Measurements from ENCODE around the gene COX6B1.

COX6B1 gene

DNA sequence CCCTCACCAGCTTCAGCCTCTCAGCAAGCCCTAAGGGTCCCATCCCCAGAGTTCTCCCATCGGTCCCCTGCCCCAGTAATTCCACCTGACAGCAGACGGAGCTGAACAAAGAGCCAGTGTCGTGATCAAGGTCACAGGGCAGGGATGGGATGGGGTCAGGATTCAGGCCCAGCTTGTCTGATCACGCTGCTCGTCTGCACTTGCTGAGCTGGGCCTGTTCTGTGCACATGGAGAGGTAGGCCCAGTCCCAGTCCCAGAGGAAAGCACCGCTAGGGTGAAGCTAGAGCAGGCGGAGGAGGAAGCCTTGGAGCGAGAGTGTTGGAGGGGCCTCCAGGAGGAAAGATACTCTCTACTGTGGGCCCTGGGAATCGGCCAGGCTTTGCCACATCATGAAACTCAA, 26.4 kb upstream of the COX6B1 start:
- Histone ChIP-seq H3K27ac (ENCODE audit: extremely low read depth, low read depth, low read length) (no peak overlapping the region), H3K36me3 (ENCODE audit: control insufficient read depth in 2 of 2, insufficient read depth in 1 of 2, low read length in 2 of 2) (peaks cover 69 to 97% of the 10 kb centered on the region in 2 experiments), H3K9me3 (ENCODE audit: control insufficient read depth, insufficient read depth, low read depth, low read length) (no peaks in the 10 kb centered on the region), H3K4me3 (ENCODE audit: low read depth, low read length) (no peak overlapping the region), H3K4me1 (ENCODE audit: control insufficient read depth, insufficient read depth, low read length) (no peaks in the 10 kb centered on the region)
- ChIA-PET CTCF (interaction anchor here (0.7 kb wide), 1 partner anchor 269 kb away, joined by 3 read pairs; no protein-coding TSS in a partner anchor), POLR2A (interaction anchor here (4.1 kb wide), 1 partner anchor 10 kb away, joined by 25 read pairs; the partner anchor contains the start of gene HAUS5)
- TF ChIP-seq ZNF121 (tag by site-specific recombination; IDR thresholded peaks at IDR 0.05) (no peak), ZNF266 (tag by site-specific recombination; IDR thresholded peaks at IDR 0.05; ENCODE audit: low read depth) (no peak), ZNF473 (tag by site-specific recombination; IDR thresholded peaks at IDR 0.05) (no peak), ZNF843 (tag by site-specific recombination; IDR thresholded peaks at IDR 0.05) (no peak)
- TF ChIP-seq, protein P1, sequence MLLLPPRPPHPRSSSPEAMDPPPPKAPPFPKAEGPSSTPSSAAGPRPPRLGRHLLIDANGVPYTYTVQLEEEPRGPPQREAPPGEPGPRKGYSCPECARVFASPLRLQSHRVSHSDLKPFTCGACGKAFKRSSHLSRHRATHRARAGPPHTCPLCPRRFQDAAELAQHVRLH (tag by site-specific recombination; IDR thresholded peaks at IDR 0.05) = no peak
- TF ChIP-seq, protein P2, sequence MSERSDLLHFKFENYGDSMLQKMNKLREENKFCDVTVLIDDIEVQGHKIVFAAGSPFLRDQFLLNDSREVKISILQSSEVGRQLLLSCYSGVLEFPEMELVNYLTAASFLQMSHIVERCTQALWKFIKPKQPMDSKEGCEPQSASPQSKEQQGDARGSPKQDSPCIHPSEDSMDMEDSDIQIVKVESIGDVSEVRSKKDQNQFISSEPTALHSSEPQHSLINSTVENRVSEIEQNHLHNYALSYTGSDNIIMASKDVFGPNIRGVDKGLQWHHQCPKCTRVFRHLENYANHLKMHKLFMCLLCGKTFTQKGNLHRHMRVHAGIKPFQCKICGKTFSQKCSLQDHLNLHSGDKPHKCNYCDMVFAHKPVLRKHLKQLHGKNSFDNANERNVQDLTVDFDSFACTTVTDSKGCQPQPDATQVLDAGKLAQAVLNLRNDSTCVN (tag by site-specific recombination; optimal IDR thresholded peaks at IDR 0.05) = no peak
- TF ChIP-seq, protein P3, sequence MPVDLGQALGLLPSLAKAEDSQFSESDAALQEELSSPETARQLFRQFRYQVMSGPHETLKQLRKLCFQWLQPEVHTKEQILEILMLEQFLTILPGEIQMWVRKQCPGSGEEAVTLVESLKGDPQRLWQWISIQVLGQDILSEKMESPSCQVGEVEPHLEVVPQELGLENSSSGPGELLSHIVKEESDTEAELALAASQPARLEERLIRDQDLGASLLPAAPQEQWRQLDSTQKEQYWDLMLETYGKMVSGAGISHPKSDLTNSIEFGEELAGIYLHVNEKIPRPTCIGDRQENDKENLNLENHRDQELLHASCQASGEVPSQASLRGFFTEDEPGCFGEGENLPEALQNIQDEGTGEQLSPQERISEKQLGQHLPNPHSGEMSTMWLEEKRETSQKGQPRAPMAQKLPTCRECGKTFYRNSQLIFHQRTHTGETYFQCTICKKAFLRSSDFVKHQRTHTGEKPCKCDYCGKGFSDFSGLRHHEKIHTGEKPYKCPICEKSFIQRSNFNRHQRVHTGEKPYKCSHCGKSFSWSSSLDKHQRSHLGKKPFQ (tag by site-specific recombination; IDR thresholded peaks at IDR 0.05) = no peak

DNA sequence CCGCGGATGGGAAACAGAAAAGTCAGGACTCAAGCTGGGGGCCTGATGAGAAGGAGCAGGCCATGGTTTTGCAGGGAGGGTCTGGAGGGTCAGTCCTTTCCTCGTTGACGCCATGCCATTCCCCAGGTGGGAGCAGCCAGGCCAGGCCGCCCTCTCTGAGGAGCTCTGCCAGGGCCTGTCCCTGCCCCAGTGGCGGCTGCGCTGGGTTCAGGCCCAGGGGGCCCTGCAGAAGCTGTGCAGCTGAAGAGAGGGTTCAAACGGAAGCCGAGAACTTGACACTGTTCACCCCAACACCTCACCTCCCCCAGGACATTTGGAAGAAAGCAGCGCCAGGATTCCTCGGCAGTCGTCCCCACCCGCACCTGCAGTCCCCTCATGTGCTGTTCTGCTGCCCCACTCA, 25.4 kb upstream of the COX6B1 start:
- Histone ChIP-seq H3K27ac (ENCODE audit: extremely low read depth, low read depth, low read length) (peak overlapping the region; percentile 36; the same call in 1 of the 2 replicates), H3K4me1 (ENCODE audit: control insufficient read depth, insufficient read depth, low read length) (peaks cover 3% of the 10 kb centered on the region), H3K9me3 (ENCODE audit: control insufficient read depth, insufficient read depth, low read depth, low read length) (no peaks in the 10 kb centered on the region), H3K4me3 (ENCODE audit: low read depth, low read length) (no peak overlapping the region), H3K36me3 (ENCODE audit: control insufficient read depth in 2 of 2, insufficient read depth in 1 of 2, low read length in 2 of 2) (peaks cover 59 to 88% of the 10 kb centered on the region in 2 experiments)
- ChIA-PET CTCF (interaction anchor here (0.6 to 1.5 kb wide), 4 partner anchors 10 to 1736 kb away, joined by 3 to 7 read pairs (median 4); partner anchors contain the start of gene HAUS5), POLR2A (interaction anchor here (0.9 to 4.1 kb wide), 6 partner anchors 9 to 80 kb away, joined by 3 to 25 read pairs (median 9); partner anchors contain the start of genes COX6B1 and HAUS5)
- TF ChIP-seq, protein P4, sequence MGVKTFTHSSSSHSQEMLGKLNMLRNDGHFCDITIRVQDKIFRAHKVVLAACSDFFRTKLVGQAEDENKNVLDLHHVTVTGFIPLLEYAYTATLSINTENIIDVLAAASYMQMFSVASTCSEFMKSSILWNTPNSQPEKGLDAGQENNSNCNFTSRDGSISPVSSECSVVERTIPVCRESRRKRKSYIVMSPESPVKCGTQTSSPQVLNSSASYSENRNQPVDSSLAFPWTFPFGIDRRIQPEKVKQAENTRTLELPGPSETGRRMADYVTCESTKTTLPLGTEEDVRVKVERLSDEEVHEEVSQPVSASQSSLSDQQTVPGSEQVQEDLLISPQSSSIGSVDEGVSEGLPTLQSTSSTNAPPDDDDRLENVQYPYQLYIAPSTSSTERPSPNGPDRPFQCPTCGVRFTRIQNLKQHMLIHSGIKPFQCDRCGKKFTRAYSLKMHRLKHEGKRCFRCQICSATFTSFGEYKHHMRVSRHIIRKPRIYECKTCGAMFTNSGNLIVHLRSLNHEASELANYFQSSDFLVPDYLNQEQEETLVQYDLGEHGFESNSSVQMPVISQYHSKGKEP (tag by site-specific recombination; IDR thresholded peaks at IDR 0.05) = no peak
- TF ChIP-seq GLI4 (tag by site-specific recombination; IDR thresholded peaks at IDR 0.05) (no peak), ZNF19 (tag by site-specific recombination; IDR thresholded peaks at IDR 0.05; ENCODE audit: low read depth) (no peak), HOXD13 (CRISPR knock-in tag; IDR thresholded peaks at IDR 0.05; ENCODE audit: borderline replicate concordance) (no peak), ZNF155 (tag by site-specific recombination; IDR thresholded peaks at IDR 0.05) (no peak), MYNN (tag by site-specific recombination; IDR thresholded peaks at IDR 0.05; ENCODE audit: borderline replicate concordance) (no peak), ZNF112 (tag by site-specific recombination; IDR thresholded peaks at IDR 0.05) (no peak), ZNF184 (tag by site-specific recombination; IDR thresholded peaks at IDR 0.05) (no peak), ZNF670 (tag by site-specific recombination; IDR thresholded peaks at IDR 0.05; ENCODE audit: low read depth) (no peak)
- TF ChIP-seq, protein P5, sequence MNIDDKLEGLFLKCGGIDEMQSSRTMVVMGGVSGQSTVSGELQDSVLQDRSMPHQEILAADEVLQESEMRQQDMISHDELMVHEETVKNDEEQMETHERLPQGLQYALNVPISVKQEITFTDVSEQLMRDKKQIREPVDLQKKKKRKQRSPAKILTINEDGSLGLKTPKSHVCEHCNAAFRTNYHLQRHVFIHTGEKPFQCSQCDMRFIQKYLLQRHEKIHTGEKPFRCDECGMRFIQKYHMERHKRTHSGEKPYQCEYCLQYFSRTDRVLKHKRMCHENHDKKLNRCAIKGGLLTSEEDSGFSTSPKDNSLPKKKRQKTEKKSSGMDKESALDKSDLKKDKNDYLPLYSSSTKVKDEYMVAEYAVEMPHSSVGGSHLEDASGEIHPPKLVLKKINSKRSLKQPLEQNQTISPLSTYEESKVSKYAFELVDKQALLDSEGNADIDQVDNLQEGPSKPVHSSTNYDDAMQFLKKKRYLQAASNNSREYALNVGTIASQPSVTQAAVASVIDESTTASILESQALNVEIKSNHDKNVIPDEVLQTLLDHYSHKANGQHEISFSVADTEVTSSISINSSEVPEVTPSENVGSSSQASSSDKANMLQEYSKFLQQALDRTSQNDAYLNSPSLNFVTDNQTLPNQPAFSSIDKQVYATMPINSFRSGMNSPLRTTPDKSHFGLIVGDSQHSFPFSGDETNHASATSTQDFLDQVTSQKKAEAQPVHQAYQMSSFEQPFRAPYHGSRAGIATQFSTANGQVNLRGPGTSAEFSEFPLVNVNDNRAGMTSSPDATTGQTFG (tag by site-specific recombination; IDR thresholded peaks at IDR 0.05; ENCODE audit: borderline replicate concordance) = no peak
- TF ChIP-seq, protein P6, sequence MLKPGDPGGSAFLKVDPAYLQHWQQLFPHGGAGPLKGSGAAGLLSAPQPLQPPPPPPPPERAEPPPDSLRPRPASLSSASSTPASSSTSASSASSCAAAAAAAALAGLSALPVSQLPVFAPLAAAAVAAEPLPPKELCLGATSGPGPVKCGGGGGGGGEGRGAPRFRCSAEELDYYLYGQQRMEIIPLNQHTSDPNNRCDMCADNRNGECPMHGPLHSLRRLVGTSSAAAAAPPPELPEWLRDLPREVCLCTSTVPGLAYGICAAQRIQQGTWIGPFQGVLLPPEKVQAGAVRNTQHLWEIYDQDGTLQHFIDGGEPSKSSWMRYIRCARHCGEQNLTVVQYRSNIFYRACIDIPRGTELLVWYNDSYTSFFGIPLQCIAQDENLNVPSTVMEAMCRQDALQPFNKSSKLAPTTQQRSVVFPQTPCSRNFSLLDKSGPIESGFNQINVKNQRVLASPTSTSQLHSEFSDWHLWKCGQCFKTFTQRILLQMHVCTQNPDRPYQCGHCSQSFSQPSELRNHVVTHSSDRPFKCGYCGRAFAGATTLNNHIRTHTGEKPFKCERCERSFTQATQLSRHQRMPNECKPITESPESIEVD (tag by site-specific recombination; IDR thresholded peaks at IDR 0.05) = no peak
- TF ChIP-seq, protein P7, sequence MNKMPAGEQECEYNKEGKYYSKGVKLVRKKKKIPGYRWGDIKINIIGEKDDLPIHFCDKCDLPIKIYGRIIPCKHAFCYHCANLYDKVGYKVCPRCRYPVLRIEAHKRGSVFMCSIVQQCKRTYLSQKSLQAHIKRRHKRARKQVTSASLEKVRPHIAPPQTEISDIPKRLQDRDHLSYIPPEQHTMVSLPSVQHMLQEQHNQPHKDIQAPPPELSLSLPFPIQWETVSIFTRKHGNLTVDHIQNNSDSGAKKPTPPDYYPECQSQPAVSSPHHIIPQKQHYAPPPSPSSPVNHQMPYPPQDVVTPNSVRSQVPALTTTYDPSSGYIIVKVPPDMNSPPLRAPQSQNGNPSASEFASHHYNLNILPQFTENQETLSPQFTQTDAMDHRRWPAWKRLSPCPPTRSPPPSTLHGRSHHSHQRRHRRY (tag by site-specific recombination; IDR thresholded peaks at IDR 0.05) = no peak

Data from HEK293 (cell line).